Erythroblast (primary cell): ENCODE measurements around the gene FAM90A26.
"Not testable (repeated sequence)": the region's sequence is repeated elsewhere in the genome, so short reads cannot be mapped to it uniquely, and the experiment has no call there.

Source experiments
- GATA1 ChIP-seq: IDR thresholded peaks from 2 replicates; pipeline ENCODE4 v1.6.1; 2011; ENCODE audit warnings: low read depth, mild to moderate bottlenecking, control low read depth, low read length, moderate library complexity
- POLR2A ChIP-seq: IDR thresholded peaks from 2 replicates; pipeline ENCODE4 v1.6.1; 2011; ENCODE audit warnings: mild to moderate bottlenecking, low read length

- TF ChIP-seq POLR2A, GATA1: not testable (repeated sequence)
These were observed 29.2 kb upstream of the FAM90A26 start for GRCh38 chr4:9141050-9141449.
